CD4-positive, alpha-beta T cell treated with Interleukin-12 subunit alpha and Interleukin-12 subunit beta, for 1 hour (primary cell): ENCODE data around the gene IFT25.
A peak's percentile ranks its signal among the peaks of the same experiment; 100 is the strongest.
"Not testable (repeated sequence)": the region's sequence is repeated elsewhere in the genome, so short reads cannot be mapped to it uniquely, and the experiment has no call there.

Experiments used
- DNase-seq: peaks from one replicate; pipeline ENCODE4 v3.0.0-alpha.2; 2020

The IFT25 gene

GRCh38 chr1:53945433-53946251 lies at the start of gene IFT25:
Gene IFT25, minus strand, starts transcription at chr1:53945699. Its CDS starts 5,617 bp downstream, at chr1:53940082.
- peak; percentile 97 for DNase-seq

DNA sequence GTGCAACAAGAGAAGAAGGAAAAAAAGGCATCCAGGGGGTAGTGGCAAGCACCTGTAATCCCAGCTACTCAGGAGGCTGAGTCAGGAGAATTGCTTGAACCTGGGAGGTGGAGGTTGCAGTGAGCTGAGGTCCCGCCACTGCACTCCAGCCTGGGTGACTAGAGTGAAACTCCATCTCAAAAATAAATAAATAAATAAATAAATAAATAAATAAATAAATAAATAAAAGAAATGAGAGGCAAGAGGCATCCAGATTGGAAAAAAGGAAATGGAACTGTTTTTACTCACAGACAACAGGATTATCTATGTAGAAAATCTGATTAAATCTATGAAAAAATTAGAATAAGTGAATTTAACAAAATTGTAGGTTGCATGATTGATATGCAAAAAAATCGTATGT lies 49.0 kb upstream of the IFT25 start:
- not testable (repeated sequence) for DNase-seq

GRCh38 chr1:53992085-53992874 lies 46.8 kb upstream of the IFT25 start:
- no peak for DNase-seq

DNA sequence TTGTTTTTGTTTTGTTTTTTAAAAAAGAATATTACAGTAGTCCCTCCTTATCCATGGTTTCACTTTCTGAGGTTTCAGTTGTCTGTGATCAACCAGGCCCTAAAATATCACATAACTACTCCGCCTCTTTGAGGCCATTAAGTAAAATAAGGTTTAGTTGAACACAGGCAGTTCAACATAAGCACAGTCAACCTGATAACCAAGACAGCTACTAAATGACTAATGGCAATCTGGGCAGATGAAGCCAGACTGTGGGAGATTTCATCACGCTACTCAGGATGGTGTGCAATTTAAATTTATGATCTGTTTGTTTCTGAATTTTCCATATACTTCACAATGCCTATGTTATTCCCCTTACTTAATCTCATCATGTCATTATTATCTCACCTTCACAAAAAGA lies 42.4 kb upstream of the IFT25 start:
- DNase-seq: no peak

GRCh38 chr1:53986458-53986857 lies 41.0 kb upstream of the IFT25 start:
- peak; percentile 3 for DNase-seq

- DNase-seq: no peak
Measured at GRCh38 chr1:53984726-53985125, 39.2 kb upstream of the IFT25 start.

DNA sequence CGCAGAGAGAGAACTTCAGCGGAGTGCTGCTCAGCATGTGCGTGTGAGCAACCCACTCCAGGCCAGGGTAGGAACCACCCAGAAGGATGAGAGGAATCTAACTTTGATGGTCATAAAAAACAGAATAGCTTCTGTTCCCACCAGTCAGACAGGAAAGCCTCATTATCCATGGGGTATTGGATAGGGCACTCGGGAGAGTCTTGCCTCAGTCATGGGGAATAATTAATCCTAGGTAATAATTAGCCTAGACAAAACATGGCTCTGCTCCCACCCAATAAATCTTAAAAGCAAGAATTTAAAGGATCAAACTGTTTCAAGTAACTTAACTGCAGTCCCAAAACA lies 37.2 kb upstream of the IFT25 start:
- DNase-seq: no peak

DNA sequence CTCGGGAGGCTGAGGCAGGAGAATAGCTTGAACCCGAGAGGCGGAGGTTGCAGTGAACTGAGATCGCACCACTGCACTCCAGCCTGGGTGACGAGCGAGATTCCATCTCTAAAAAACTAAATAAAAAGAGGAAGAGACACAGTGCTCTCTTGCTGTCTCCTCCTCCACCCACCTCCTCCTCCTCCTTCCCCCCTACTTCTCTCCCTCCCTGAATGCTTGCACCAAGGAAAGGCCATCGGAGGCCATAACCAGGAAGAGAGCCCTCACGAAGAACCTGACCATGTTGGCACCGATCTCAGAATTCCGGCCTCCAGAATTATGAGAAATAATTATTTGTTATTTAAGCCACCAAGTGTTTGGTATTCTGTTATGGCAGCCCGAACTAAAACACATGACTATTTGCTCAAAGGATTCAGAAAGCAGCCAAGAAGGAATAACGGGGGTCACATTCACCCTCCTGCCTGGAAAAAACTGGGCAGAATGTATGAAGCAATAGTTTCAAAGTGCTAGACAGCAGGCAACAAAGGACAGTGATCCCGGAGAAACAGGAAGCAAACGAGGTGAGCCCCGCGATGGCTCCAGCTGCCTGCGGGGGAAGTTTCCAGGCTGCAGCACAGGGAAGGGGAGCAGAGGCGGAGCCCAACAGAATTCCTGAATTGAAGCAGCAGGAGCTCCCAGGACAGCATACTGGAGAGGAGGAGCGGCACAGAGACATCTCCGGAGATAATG lies 36.7 kb upstream of the IFT25 start:
- DNase-seq: no peak

GRCh38 chr1:53981220-53981619 lies 35.7 kb upstream of the IFT25 start:
- no peak for DNase-seq

GRCh38 chr1:53979712-53980450 lies 34.4 kb upstream of the IFT25 start:
- no peak for DNase-seq

- no peak for DNase-seq
Measured at GRCh38 chr1:53975861-53976260, 30.4 kb upstream of the IFT25 start.

DNA sequence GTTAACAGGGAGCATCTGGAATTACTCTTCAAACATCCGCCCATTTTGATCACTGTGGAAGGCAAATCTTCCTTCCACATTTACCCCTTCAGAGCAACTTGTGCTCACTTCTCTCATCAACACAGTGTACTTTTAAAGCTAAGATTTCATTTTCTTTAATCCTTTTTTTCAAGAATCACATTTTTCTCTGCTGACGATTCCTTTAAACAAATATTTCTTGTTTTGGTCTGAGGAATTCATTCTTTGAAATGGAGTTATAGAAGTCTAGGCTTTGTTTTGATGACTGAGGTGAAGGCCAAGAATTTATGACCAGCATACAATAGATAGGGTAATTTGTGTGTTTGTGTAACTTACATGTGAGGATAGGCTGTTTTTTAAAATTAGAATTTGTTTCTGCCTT lies 26.2 kb upstream of the IFT25 start:
- no peak for DNase-seq

DNA sequence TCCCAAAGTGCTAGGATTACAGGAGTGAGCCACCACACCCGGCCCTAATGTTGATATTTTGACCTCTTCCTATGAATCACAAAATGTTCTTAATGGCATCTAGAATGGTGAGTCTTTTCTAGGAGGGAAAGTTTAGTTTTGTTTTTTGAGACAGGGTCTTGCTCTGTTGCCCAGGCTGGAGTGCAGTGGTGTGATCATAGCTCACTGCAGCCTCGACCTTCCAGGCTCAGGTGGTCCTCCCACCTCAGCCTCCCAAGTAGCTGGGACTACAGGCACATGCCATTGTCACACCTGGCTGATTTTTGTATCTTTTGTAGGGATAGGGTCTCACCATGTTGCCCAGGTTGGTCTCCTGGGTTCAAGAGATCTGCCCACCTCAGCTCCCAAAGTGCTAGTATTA lies 23.8 kb upstream of the IFT25 start:
- DNase-seq: not testable (repeated sequence)

DNA sequence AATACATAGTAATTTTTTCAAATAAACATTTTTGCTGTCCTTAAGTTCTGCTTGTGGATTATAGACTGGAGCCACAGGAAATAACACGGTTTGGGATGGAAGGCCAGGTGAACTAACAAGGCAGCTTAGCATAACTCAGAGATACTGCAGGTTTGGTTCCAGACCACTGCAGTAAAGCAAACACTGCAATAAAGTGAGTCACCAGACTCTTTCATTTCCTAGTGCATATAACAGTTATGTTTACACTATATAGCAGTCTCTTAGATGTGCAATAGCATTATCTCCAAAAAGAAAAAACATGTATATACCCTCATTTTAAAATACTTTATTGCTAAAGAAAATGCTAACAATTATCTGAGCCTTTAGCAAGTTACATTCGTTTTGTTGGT lies 22.6 kb upstream of the IFT25 start:
- no peak for DNase-seq

- no peak for DNase-seq
Measured at GRCh38 chr1:53967409-53968124, 22.1 kb upstream of the IFT25 start.

GRCh38 chr1:53966794-53967193 lies 21.3 kb upstream of the IFT25 start:
- DNase-seq: no peak

GRCh38 chr1:53964109-53964508 lies 18.6 kb upstream of the IFT25 start:
- DNase-seq: no peak

DNA sequence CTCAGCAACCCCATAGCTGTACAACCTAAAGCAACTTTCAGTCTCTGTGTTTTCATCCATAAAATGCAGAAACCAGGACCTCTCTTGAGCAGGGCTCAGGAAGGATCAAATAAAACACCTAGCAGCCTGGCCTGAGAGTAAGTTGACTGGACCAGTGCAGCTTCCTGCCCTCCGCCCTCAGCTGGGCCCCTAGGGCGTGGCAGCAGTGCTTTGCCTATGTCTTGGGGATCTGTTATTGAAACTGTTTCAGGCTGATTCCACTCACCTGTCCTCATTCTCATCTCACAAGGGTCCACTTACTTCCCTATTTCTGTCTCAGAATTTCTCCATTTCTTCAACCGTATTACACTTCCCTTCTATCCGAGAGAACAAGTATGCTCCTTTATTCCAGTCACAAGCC lies 18.0 kb upstream of the IFT25 start:
- no peak for DNase-seq

- DNase-seq: no peak
Measured at GRCh38 chr1:53962395-53962794, 16.9 kb upstream of the IFT25 start.

DNA sequence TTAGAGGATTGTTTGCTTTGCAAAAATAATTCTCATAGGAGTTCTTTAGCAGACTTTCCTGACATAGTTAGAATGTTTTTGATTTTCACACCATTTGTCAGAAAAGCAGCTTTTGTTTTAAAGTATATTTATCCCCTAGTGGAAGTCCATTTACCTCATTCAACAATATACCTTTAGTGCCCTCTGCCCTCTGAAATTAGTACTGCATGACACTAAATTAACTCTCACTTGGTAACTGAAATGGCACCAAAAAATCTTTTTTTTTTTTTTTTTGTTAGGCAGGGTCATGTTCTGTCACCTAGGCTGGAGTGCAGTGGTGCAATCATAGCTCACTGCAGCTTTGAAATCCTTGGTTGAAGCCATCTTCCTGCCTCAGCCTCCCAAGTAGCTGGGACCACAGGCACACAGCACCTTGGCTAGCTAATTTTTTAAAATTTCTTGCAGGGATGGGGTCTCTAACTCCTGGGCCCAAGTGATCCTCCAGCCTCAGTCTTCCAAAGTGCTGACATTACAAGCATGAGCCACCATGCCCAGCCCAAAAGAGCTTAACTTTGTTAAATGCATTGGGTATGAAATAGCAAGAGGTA lies 14.3 kb upstream of the IFT25 start:
- peak; percentile 69 for DNase-seq

- no peak for DNase-seq
Measured at GRCh38 chr1:53957194-53957818, 11.8 kb upstream of the IFT25 start.
